Kidney epithelial cell (primary cell): ENCODE results near the gene PAM. TPM values are rescaled to one million over a fixed set of nuclear protein-coding genes. Genes with fewer than 3 reads are reported as not detected.
"Not testable (repeated sequence)": the region's sequence is repeated elsewhere in the genome, so short reads cannot be mapped to it uniquely, and the experiment has no call there.

ENCODE experiments used
- DNase-seq: peaks from one replicate; pipeline ENCODE4 v3.0.0-alpha.2; 2010; ENCODE audit warnings: low read depth
- H3K27me3 ChIP-seq: 2 replicates; pipeline ENCODE4 v1.6.0; 2011; ENCODE audit warnings: low read length; ENCODE audit not compliant: control insufficient read depth, insufficient read depth
- H3K36me3 ChIP-seq: 2 replicates; pipeline ENCODE4 v1.5.1; 2011; ENCODE audit warnings: low read length; ENCODE audit not compliant: control insufficient read depth, insufficient read depth
- H3K4me3 ChIP-seq: 2 replicates; pipeline ENCODE4 v1.5.1; 2011; ENCODE audit warnings: low read depth, mild to moderate bottlenecking, control low read depth, low read length
- total RNA-seq: library from RNA; depleted of rRNA; stranded (reverse); fragments of >200 nt; gene quantifications from 2 replicates; pipeline ENCODE4 v1.2.3, GENCODE V29; 2015
- TF ChIP-seq, protein P1 (sequence below): IDR thresholded peaks from 2 replicates; pipeline ENCODE4 v1.5.1; 2011; ENCODE audit warnings: mild to moderate bottlenecking, moderate library complexity, low read length, control low read depth, inconsistent platforms; ENCODE audit not compliant: insufficient read depth, poor library complexity, severe bottlenecking

Gene PAM
- total RNA-seq, 1 donor from 2014 or later = 95.9 TPM

DNA sequence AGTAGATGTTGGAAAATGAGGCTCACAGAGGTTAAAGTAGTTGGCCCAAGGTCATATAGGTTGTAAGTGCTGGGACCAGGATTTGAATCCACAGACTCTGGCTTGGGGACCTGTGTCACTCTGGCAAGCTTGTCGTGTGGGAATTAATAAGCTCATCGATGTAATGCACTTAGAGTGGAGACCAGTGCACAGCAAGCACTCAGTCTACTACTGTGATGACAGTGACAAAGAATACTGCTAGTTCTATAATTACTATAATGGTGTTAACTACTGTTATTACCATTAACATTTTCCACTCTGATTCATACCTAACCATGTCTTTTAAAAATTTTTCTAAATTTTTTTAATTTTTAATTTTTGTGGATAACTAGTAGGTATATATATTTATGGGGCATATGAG is 12.8 kb downstream of the PAM start:
- DNase-seq = no peak
- TF ChIP-seq, protein P1, sequence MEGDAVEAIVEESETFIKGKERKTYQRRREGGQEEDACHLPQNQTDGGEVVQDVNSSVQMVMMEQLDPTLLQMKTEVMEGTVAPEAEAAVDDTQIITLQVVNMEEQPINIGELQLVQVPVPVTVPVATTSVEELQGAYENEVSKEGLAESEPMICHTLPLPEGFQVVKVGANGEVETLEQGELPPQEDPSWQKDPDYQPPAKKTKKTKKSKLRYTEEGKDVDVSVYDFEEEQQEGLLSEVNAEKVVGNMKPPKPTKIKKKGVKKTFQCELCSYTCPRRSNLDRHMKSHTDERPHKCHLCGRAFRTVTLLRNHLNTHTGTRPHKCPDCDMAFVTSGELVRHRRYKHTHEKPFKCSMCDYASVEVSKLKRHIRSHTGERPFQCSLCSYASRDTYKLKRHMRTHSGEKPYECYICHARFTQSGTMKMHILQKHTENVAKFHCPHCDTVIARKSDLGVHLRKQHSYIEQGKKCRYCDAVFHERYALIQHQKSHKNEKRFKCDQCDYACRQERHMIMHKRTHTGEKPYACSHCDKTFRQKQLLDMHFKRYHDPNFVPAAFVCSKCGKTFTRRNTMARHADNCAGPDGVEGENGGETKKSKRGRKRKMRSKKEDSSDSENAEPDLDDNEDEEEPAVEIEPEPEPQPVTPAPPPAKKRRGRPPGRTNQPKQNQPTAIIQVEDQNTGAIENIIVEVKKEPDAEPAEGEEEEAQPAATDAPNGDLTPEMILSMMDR = no peak
- Histone ChIP-seq H3K4me3 (no peak overlapping the region), H3K27me3 (no peaks in the 10 kb centered on the region), H3K36me3 (no peaks in the 10 kb centered on the region)

DNA sequence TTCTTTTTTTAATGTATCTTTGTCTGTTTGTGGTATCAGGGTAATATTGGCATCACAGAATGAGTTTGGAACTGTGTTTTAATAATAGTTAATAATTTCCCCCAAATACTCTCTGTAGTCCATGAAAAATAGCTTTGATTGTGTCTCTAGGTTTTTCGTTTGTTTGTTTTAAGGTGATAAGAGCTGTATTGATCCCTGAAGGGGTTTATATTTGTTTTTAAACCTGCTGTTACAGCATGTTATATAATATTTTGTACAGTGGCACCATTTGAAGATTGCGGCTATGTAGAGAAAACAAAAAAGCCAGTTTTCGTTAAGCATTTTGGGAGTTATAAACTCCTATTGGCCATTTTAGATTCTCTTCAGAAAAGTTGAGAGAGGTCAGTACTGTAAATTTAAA is 15.7 kb downstream of the PAM start:
- Histone ChIP-seq H3K4me3 (no peak overlapping the region), H3K36me3 (no peaks in the 10 kb centered on the region), H3K27me3 (no peaks in the 10 kb centered on the region)
- no peak for DNase-seq
- TF ChIP-seq, protein P1 = no peak

DNA sequence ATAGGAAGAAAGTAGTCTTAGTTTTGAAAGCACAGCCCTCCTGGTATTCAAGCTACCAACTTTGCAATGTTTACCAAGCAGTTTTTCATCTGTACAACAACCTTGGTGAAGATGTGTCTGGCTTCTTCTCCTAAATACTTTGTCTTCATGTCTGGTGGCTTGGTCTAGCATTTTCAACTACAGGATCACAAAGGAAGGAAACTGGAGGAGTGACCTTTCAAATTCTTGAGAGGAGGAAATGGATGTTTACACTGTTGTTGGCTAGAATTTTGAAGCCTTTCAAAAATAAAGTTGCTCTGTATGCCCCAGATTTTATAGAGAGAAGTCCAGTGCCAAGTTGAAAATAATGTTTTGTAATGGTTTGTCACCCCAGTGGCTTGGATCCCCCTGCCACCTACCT is 16.3 kb downstream of the PAM start:
- no peaks in the 10 kb centered on the region for H3K27me3 ChIP-seq
- TF ChIP-seq, protein P1 = no peak
- H3K36me3 ChIP-seq = no peaks in the 10 kb centered on the region
- no peak for DNase-seq
- no peak overlapping the region for H3K4me3 ChIP-seq

DNA sequence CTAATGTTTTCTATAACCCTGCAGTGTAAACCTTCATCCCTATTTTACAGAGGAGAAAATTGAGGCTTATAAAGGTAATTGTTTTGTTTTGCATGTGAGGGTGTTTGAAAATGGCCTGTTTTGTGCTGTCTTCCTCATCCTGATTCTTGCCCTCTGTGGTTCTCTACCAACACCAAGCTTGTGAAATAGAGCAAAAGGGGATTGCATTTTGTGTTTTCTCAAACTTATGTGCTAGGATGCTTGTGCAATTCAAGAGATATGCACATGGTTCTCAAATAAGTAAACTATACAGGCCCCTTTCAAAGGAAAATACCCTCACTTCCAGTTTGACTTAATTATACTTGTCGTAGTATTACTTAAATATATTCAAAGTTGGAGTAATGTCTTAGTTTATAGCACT is 17.2 kb downstream of the PAM start:
- Histone ChIP-seq H3K4me3 (no peak overlapping the region), H3K27me3 (no peaks in the 10 kb centered on the region), H3K36me3 (no peaks in the 10 kb centered on the region)
- DNase-seq = no peak
- TF ChIP-seq, protein P1 = no peak

DNA sequence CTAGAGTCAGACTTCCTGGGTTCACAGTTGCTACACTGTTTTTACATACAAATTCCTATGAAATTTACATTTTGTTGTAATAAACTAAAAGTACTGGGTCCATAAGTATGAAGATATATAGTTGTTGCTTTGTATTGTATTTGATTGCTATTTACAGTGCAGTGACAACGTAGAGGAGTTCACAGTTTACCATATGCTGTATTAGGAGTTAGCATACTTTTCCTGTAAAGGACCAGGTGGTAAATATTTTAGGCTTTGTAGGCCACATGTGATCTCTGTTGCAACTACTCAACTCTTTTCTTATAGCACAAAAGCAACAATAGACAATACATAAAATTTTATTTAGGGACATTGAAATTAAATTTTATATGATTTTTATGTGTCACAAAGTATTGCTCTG is 18.0 kb downstream of the PAM start:
- Histone ChIP-seq H3K4me3 (no peak overlapping the region), H3K27me3 (no peaks in the 10 kb centered on the region), H3K36me3 (no peaks in the 10 kb centered on the region)
- DNase-seq = no peak
- TF ChIP-seq, protein P1 = no peak

DNA sequence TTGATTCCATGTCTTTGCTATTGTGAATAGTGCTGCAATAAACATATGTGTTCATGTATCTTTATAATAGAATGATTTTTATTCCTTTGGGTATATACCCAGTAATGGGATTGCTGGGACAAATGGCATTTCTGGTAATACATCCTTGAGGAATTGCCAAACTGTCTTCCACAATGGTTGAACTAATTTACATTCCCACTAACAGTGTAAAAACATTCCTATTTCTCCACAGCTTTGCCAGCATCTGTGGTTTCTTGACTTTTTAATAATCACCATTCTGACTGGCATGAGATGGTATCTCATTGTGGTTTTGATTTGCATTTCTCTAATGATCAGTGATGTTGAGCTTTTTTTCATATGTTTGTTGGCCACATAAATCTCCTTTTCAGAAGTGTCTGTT is 20.7 kb downstream of the PAM start:
- H3K4me3 ChIP-seq, DNase-seq, H3K27me3 ChIP-seq, H3K36me3 ChIP-seq: not testable (repeated sequence)

DNA sequence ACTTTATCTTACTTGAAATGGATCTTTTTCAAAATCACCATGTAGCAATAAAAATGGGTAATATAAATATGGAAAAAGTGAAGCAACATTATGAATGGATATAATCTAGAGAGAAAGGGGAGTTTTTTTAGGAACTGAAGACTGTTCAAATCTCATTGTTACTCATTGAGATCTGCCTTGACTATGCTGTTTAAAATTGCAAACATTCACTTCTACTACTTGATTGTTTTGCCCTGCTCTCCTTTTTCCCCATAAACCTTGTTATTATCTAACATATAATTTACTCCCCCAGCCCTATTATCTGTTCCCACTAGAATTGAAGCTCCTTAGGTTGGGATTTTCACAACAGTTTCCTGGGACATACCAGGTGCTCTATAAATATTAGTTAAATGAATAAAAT is 22.0 kb downstream of the PAM start:
- Histone ChIP-seq H3K4me3 (no peak overlapping the region), H3K36me3 (no peaks in the 10 kb centered on the region), H3K27me3 (no peaks in the 10 kb centered on the region)
- no peak for DNase-seq
- TF ChIP-seq, protein P1 = no peak
